ENCODE results near the gene PCNX3. TPM values are rescaled to one million over a fixed set of nuclear protein-coding genes. Genes with fewer than 3 reads are reported as not detected.

The PCNX3 gene
- total RNA-seq, 2 donors from 2014 or later, result 48.1 to 57.3 TPM

- no peaks in the 10 kb centered on the region for H3K9me3 Mint-ChIP-seq
- peaks cover 16% of the 10 kb centered on the region for H3K27me3 Mint-ChIP-seq (ENCODE audit: insufficient read depth)
- H3K36me3 ChIP-seq (ENCODE audit: control insufficient read depth, insufficient read depth, low read length), result peaks cover 23% of the 10 kb centered on the region
- no peak overlapping the region for H3K4me3 Mint-ChIP-seq
- no peak overlapping the region for H3K9ac ChIP-seq (ENCODE audit: extremely low read depth, low read length, poor library complexity, severe bottlenecking)
- H3K4me1 Mint-ChIP-seq, result peaks cover 19% of the 10 kb centered on the region
- TF ChIP-seq CTCF (conservative IDR thresholded peaks at IDR 0.05), result no peak
- H3K9me3 ChIP-seq (ENCODE audit: control insufficient read depth, low read length), result no peaks in the 10 kb centered on the region
- no peaks in the 10 kb centered on the region for H3K4me1 ChIP-seq (ENCODE audit: control insufficient read depth, insufficient read depth, low read length)
- H3K4me3 ChIP-seq (ENCODE audit: low read length), result no peak overlapping the region
- H3K27me3 ChIP-seq (ENCODE audit: control insufficient read depth, insufficient read depth, low read length, poor library complexity, severe bottlenecking), result no peaks in the 10 kb centered on the region
- DNase-seq, result no peak
- H3K27ac Mint-ChIP-seq, result no peak overlapping the region
- peaks cover 8% of the 10 kb centered on the region for H3K36me3 Mint-ChIP-seq (ENCODE audit: low read depth)
- no peak overlapping the region for H3K27ac ChIP-seq (ENCODE audit: low read depth, low read length)
- 83 to 96% methylated on average over 3 to 8 of the region's 8 CpGs for WGBS, 2 experiments (ENCODE audit: insufficient coverage in 1 of 2, insufficient read length in 1 of 2)
These were observed 24.3 kb downstream of the PCNX3 start for GRCh38 chr11:65639623-65640482.

GRCh38 chr11:65640483-65641296 lies 25.1 kb downstream of the PCNX3 start:
- 94 to 98% methylated on average over 19 to 35 of the region's 35 CpGs for WGBS, 2 experiments (ENCODE audit: insufficient coverage in 1 of 2, insufficient read length in 1 of 2)
- Histone ChIP-seq H3K9me3 (ENCODE audit: control insufficient read depth, low read length) (no peaks in the 10 kb centered on the region), H3K4me1 (ENCODE audit: control insufficient read depth, insufficient read depth, low read length) (no peaks in the 10 kb centered on the region), H3K36me3 (ENCODE audit: control insufficient read depth, insufficient read depth, low read length) (peaks cover 15% of the 10 kb centered on the region), H3K9ac (ENCODE audit: extremely low read depth, low read length, poor library complexity, severe bottlenecking) (no peak overlapping the region), H3K27me3 (ENCODE audit: control insufficient read depth, insufficient read depth, low read length, poor library complexity, severe bottlenecking) (no peaks in the 10 kb centered on the region), H3K27ac (ENCODE audit: low read depth, low read length) (no peak overlapping the region), H3K4me3 (ENCODE audit: low read length) (no peak overlapping the region)
- Mint-ChIP-seq H3K27me3 (ENCODE audit: insufficient read depth) (peaks cover 19% of the 10 kb centered on the region), H3K36me3 (ENCODE audit: low read depth) (peaks cover 3% of the 10 kb centered on the region), H3K4me1 (peaks cover 19% of the 10 kb centered on the region), H3K4me3 (no peak overlapping the region), H3K27ac (no peak overlapping the region), H3K9me3 (no peaks in the 10 kb centered on the region)
- TF ChIP-seq CTCF (conservative IDR thresholded peaks at IDR 0.05), result no peak
- DNase-seq, result no peak

- no peak for TF ChIP-seq CTCF (conservative IDR thresholded peaks at IDR 0.05)
These were observed 25.9 kb downstream of the PCNX3 start for GRCh38 chr11:65641297-65642013.

More at GRCh38 chr11:65641297-65642013, 25.9 kb downstream of the PCNX3 start:
- Mint-ChIP-seq H3K36me3 (ENCODE audit: low read depth) (peaks cover 3% of the 10 kb centered on the region), H3K4me1 (peaks cover 19% of the 10 kb centered on the region), H3K9me3 (no peaks in the 10 kb centered on the region), H3K27me3 (ENCODE audit: insufficient read depth) (peaks cover 24% of the 10 kb centered on the region), H3K4me3 (peak overlapping the region; percentile 49), H3K27ac (peak overlapping the region; percentile 35)
- Histone ChIP-seq H3K4me3 (ENCODE audit: low read length) (no peak overlapping the region), H3K9ac (ENCODE audit: extremely low read depth, low read length, poor library complexity, severe bottlenecking) (no peak overlapping the region), H3K27ac (ENCODE audit: low read depth, low read length) (no peak overlapping the region), H3K36me3 (ENCODE audit: control insufficient read depth, insufficient read depth, low read length) (peaks cover 7% of the 10 kb centered on the region), H3K9me3 (ENCODE audit: control insufficient read depth, low read length) (no peaks in the 10 kb centered on the region), H3K27me3 (ENCODE audit: control insufficient read depth, insufficient read depth, low read length, poor library complexity, severe bottlenecking) (no peaks in the 10 kb centered on the region), H3K4me1 (ENCODE audit: control insufficient read depth, insufficient read depth, low read length) (no peaks in the 10 kb centered on the region)
- no peak for DNase-seq
- 93 to 94% methylated on average over 15 to 16 of the region's 16 CpGs for WGBS, 2 experiments (ENCODE audit: insufficient coverage in 1 of 2, insufficient read length in 1 of 2)

All from endodermal cell (in vitro differentiated cells).